Adipocyte (in vitro differentiated cells): ENCODE results near the gene RAP2A.

ENCODE experiments used
- DNase-seq: peaks from one replicate; pipeline ENCODE4 v3.0.0-alpha.2; 2015; ENCODE audit warnings: low read depth
- H3K27me3 ChIP-seq: replicated peaks from 2 replicates; pipeline ENCODE4 v1.7.0; 2013; ENCODE audit warnings: mild to moderate bottlenecking, low read length, moderate library complexity; ENCODE audit not compliant: control insufficient read depth, insufficient read depth
- H3K36me3 ChIP-seq: 2 replicates; pipeline ENCODE4 v1.7.0; 2013; ENCODE audit warnings: low read length, mild to moderate bottlenecking, moderate library complexity; ENCODE audit not compliant: control insufficient read depth, insufficient read depth, severe bottlenecking
- H3K4me1 ChIP-seq: 2 replicates; pipeline ENCODE4 v1.7.0; 2013; ENCODE audit warnings: mild to moderate bottlenecking, low read length, moderate library complexity; ENCODE audit not compliant: control insufficient read depth, insufficient read depth
- H3K4me3 ChIP-seq: 2 replicates; pipeline ENCODE4 v1.7.0; 2013; ENCODE audit warnings: mild to moderate bottlenecking, low read length, moderate library complexity
- H3K9ac ChIP-seq: 2 replicates; pipeline ENCODE4 v1.7.0; 2013; ENCODE audit warnings: mild to moderate bottlenecking, low read length, moderate library complexity
- H3K9me3 ChIP-seq: 2 replicates; pipeline ENCODE4 v1.7.0; 2013; ENCODE audit warnings: mild to moderate bottlenecking, low read length, moderate library complexity; ENCODE audit not compliant: control insufficient read depth

RAP2A gene

DNA sequence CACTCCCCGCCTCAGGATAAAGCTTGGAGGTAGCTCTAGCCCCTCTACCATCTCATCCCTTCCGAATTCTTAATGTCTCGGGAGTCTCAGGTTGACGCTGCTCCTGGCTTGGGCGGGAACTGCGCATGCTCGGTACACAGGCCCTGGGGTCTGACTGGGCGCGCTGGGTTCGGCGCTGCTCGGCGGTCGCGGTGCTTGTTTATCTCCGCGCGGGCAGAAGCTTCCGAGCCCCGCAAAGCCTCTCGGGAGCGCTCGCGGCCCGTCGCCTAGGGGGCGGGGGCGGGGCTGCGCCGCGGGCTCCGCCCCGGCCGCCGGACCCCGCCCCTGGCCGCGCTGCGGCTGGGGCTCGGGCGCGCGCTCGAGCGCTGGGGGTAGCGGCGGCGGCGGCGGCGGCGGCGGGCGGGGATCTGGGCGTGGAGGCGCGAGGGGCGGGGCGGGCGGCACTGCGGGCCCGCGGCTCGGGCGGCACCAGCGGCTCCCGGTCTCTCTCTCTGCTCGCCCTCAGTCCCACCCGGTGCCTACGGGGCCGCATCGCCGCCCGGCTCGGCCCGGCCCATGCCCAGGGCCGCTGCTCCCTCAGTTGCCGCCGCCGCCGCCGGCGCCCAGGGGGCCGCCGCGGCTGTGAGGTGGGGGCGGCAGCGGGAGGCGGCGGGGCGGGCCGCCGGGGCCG is at the start of gene RAP2A:
Gene RAP2A (plus strand): TSS at position 443 of the 670 bp plus-strand sequence. CDS start 302 bp downstream, outside the sequence.
- peak; percentile 96 for DNase-seq
- H3K36me3 ChIP-seq, result peaks cover 3% of the 10 kb centered on the region
- H3K4me3 ChIP-seq, result peak within 1 kb of the TSS; percentile 94
- peaks cover 45% of the 10 kb centered on the region for H3K4me1 ChIP-seq
- H3K9ac ChIP-seq, result peak within 1 kb of the TSS; percentile 92
- H3K27me3 ChIP-seq, result no peaks in the 10 kb centered on the region
- no peaks in the 10 kb centered on the region for H3K9me3 ChIP-seq

DNA sequence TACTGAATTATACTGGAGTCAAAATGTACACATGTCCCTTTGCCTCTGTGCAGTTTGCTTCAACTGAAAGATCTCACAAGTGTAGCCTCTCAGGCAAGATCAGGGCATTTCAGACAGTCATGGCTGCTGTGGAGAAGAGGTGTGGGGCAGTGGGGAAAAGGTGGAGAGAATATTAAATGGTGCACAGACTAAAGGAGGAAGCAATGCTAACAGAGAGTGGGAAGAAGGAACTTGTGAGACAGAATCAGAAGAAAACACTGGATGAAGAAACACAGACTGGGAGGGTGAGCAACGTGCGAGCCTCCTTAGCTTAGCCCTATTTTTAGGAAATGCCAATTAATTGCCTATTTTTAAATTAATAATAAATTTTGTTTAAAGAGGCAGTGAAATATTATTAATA is 49.6 kb upstream of the RAP2A start:
- Histone ChIP-seq H3K9me3 (no peaks in the 10 kb centered on the region), H3K4me1 (peaks cover 11% of the 10 kb centered on the region), H3K9ac (no peak overlapping the region), H3K27me3 (no peaks in the 10 kb centered on the region), H3K4me3 (no peak overlapping the region), H3K36me3 (peaks cover 58% of the 10 kb centered on the region)
- no peak for DNase-seq

GRCh38 chr13:97385146-97385545 is 48.8 kb upstream of the RAP2A start:
- peak; percentile 28 for DNase-seq
- no peak overlapping the region for H3K4me3 ChIP-seq
- H3K9me3 ChIP-seq, result no peaks in the 10 kb centered on the region
- H3K27me3 ChIP-seq, result no peaks in the 10 kb centered on the region
- H3K36me3 ChIP-seq, result peaks cover 53% of the 10 kb centered on the region
- peaks cover 11% of the 10 kb centered on the region for H3K4me1 ChIP-seq
- no peak overlapping the region for H3K9ac ChIP-seq

GRCh38 chr13:97385854-97386253 is 48.1 kb upstream of the RAP2A start:
- DNase-seq, result no peak
- Histone ChIP-seq H3K9ac (no peak overlapping the region), H3K9me3 (no peaks in the 10 kb centered on the region), H3K4me1 (peaks cover 14% of the 10 kb centered on the region), H3K27me3 (no peaks in the 10 kb centered on the region), H3K4me3 (no peak overlapping the region), H3K36me3 (peaks cover 48% of the 10 kb centered on the region)

- no peak for DNase-seq
- Histone ChIP-seq H3K9ac (no peak overlapping the region), H3K4me1 (peaks cover 17% of the 10 kb centered on the region)
These were observed 47.0 kb upstream of the RAP2A start for GRCh38 chr13:97386801-97387484.

DNA sequence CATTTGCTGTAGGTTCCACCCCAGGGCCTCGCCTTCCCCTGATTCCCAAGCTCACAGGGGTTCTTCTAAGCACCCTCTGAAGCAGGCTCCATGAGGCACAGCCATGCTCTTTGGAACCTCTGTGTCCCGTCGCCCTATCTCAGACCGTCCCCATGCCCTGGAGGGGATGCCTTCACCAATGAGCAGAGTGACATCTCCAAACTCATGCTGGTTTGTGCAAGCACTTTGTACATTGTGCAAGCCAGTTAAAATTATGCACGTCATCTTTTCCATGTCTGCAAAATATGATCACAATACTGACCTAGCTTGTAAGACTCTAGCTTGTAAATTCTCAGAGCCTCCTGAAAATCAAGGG is 46.5 kb upstream of the RAP2A start:
- no peaks in the 10 kb centered on the region for H3K9me3 ChIP-seq
- peaks cover 48% of the 10 kb centered on the region for H3K36me3 ChIP-seq
- H3K4me3 ChIP-seq, result no peak overlapping the region
- DNase-seq, result no peak
- no peaks in the 10 kb centered on the region for H3K27me3 ChIP-seq
- no peak overlapping the region for H3K9ac ChIP-seq
- H3K4me1 ChIP-seq, result peaks cover 17% of the 10 kb centered on the region

More at GRCh38 chr13:97386801-97387484, 47.0 kb upstream of the RAP2A start:
- Histone ChIP-seq H3K4me3 (no peak overlapping the region), H3K27me3 (no peaks in the 10 kb centered on the region), H3K36me3 (peaks cover 48% of the 10 kb centered on the region), H3K9me3 (no peaks in the 10 kb centered on the region)

DNA sequence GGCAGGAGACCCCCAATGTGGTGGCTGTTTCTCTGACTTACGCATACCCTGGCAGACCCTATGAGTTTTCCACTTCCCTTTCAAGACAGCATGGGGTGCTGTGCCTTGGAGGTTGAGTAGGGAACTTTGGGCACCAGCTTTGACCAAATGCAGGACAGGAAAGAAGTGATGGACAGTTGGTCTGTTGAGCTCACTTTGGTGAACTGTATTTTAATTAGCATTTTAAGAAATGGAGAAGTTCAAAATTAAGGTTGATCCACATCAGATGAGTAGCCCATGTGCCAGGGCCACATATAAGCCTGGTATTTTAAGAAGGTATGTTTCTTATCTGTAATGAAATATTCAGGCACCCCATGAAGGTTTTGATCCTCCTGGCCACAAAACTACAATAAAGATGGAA is 46.1 kb upstream of the RAP2A start:
- Histone ChIP-seq H3K27me3 (no peaks in the 10 kb centered on the region), H3K36me3 (peaks cover 48% of the 10 kb centered on the region), H3K4me1 (peaks cover 17% of the 10 kb centered on the region), H3K9me3 (no peaks in the 10 kb centered on the region), H3K9ac (no peak overlapping the region), H3K4me3 (no peak overlapping the region)
- DNase-seq, result no peak

- H3K4me1 ChIP-seq, result peaks cover 17% of the 10 kb centered on the region
- no peak for DNase-seq
- no peaks in the 10 kb centered on the region for H3K27me3 ChIP-seq
- no peak overlapping the region for H3K9ac ChIP-seq
- H3K36me3 ChIP-seq, result peaks cover 48% of the 10 kb centered on the region
- H3K4me3 ChIP-seq, result no peak overlapping the region
- no peaks in the 10 kb centered on the region for H3K9me3 ChIP-seq
These were observed 45.6 kb upstream of the RAP2A start for GRCh38 chr13:97388373-97388772.

- peak; percentile 55 for DNase-seq
These were observed 42.9 kb upstream of the RAP2A start for GRCh38 chr13:97390941-97391600.

DNA sequence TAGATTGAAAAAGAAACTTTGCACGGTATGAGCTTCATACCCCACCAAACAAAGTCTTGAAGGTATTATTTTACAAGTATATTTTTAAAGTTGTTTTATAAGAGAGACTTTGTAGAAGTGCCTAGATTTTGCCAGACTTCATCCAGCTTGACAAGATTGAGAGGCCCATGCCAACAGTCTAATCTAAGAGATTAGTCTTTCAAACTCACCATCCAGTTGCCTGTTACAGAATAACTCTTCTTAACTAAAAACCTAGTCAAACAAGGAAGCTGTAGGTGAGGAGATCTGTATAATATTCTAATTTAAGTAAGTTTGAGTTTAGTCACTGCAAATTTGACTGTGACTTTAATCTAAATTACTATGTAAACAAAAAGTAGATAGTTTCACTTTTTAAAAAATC is 41.9 kb upstream of the RAP2A start:
- Histone ChIP-seq H3K4me3 (no peak overlapping the region), H3K4me1 (peaks cover 22% of the 10 kb centered on the region), H3K9me3 (no peaks in the 10 kb centered on the region), H3K9ac (no peak overlapping the region), H3K27me3 (no peaks in the 10 kb centered on the region), H3K36me3 (peaks cover 46% of the 10 kb centered on the region)
- DNase-seq, result no peak

More at GRCh38 chr13:97390941-97391600, 42.9 kb upstream of the RAP2A start:
- Histone ChIP-seq H3K4me1 (peaks cover 22% of the 10 kb centered on the region), H3K27me3 (no peaks in the 10 kb centered on the region), H3K4me3 (no peak overlapping the region), H3K9ac (no peak overlapping the region), H3K9me3 (no peaks in the 10 kb centered on the region), H3K36me3 (peaks cover 50% of the 10 kb centered on the region)

DNA sequence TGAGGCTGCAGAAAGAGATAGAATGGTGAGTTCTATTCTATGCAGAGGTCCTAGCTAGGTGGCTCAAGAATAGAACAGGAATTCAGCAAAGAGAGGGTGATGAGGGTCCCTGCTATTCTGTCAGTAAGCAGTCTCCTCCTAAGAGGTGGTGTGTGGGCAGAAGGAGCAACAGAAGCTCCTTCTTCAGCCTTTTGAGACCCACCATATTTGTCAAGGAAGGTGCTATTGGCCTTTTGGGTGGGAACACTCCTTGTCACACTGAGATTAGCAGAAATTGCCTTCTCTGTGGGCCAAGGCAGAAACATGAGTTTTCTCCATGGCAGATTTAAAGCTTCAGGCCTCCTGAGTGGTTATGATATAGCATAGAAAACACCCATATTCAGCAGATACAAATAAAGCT is 39.4 kb upstream of the RAP2A start:
- no peak for DNase-seq
- Histone ChIP-seq H3K36me3 (peaks cover 31% of the 10 kb centered on the region), H3K9ac (no peak overlapping the region), H3K4me1 (peaks cover 22% of the 10 kb centered on the region), H3K9me3 (no peaks in the 10 kb centered on the region), H3K4me3 (no peak overlapping the region), H3K27me3 (no peaks in the 10 kb centered on the region)
